ENCODE measurements around the gene RFX1.

Gene RFX1

GRCh38 chr19:14002571-14003250 is 3.4 kb downstream of the RFX1 start:
- no peak for TF ChIP-seq CTCF (IDR thresholded peaks at IDR 0.05)
- Histone ChIP-seq H3K9me3 (no peaks in the 10 kb centered on the region), H3K4me1 (ENCODE audit: control insufficient read depth in 1 of 2, insufficient read depth in 1 of 2, low read depth in 1 of 2, low read length in 1 of 2) (peaks cover 12 to 18% of the 10 kb centered on the region in 2 experiments), H3K4me3 (ENCODE audit: low read depth in 1 of 2, low read length in 1 of 2) (no peak overlapping the region), H3K36me3 (peaks cover 3% of the 10 kb centered on the region), H3K27me3 (no peaks in the 10 kb centered on the region), H3K27ac (peak overlapping the region; percentile 33)

DNA sequence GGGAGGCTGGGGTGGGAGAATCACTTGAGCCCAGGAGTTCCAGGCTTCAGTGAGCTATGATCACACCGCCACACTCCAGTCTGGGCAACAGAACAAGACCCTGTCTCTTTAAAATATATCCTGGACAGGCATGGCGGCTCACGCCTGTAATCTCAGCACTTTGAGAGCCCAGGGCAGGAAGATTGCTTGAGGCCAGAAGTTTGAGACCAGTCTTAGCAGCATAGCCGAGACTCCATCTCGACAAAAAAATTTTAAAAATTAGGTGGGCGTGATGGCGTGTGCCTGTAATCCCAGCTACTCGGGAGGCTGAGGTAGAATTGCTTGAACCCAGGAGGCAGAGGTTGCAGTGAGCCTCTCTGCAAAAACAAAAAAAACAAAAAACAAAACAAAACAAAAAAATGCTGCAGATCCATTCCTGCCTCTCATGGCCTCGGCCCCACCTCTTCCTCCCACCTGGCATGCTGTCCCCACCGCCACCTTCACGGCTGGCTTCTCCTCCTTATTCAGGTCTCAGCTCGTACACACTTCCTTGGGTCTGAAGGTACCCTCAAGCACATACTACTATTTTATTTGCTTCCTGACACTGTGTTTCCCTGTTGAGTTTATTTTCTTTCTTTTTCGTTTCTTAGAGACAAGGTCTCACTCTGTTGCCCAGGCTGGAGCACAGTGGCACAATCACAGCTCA is 5.3 kb downstream of the RFX1 start:
- H3K36me3 ChIP-seq, result peaks cover 12% of the 10 kb centered on the region
- H3K27me3 ChIP-seq, result no peaks in the 10 kb centered on the region
- H3K4me3 ChIP-seq (ENCODE audit: low read depth in 1 of 2, low read length in 1 of 2), result no peak overlapping the region
- peaks cover 8 to 13% of the 10 kb centered on the region in 2 experiments for H3K4me1 ChIP-seq (ENCODE audit: control insufficient read depth in 1 of 2, insufficient read depth in 1 of 2, low read depth in 1 of 2, low read length in 1 of 2)
- no peak for TF ChIP-seq CTCF (IDR thresholded peaks at IDR 0.05)
- no peaks in the 10 kb centered on the region for H3K9me3 ChIP-seq
- H3K27ac ChIP-seq, result no peak overlapping the region

- Histone ChIP-seq H3K9me3 (no peaks in the 10 kb centered on the region), H3K36me3 (peaks cover 16% of the 10 kb centered on the region), H3K4me1 (ENCODE audit: control insufficient read depth in 1 of 2, insufficient read depth in 1 of 2, low read depth in 1 of 2, low read length in 1 of 2) (no peaks in the 10 kb centered on the region), H3K27ac (no peak overlapping the region), H3K27me3 (no peaks in the 10 kb centered on the region), H3K4me3 (ENCODE audit: low read depth in 1 of 2, low read length in 1 of 2) (no peak overlapping the region)
- no peak for TF ChIP-seq CTCF (IDR thresholded peaks at IDR 0.05)
Observed at GRCh38 chr19:13999085-13999484, 7.0 kb downstream of the RFX1 start.

DNA sequence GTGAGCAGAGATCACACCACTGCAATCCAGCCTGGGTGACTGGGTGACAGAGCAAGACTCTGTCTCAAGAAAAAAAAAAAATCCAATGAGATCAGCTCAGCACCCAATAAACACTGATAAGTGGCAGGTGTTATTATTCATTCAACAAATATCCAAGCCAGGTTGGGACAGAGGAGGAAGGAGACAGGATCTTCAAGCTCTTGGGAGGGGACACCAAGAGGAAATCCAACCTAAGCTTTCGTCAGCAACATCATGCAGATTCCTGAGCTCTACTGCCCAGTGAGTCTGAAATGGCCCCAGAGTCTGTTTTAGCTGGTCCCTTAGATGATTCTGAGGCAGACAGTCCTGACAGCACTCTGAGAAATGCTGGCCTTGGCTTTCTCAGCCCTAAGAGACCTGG is 7.7 kb downstream of the RFX1 start:
- no peaks in the 10 kb centered on the region for H3K9me3 ChIP-seq
- H3K27ac ChIP-seq, result no peak overlapping the region
- TF ChIP-seq CTCF (IDR thresholded peaks at IDR 0.05), result no peak
- H3K4me1 ChIP-seq (ENCODE audit: control insufficient read depth in 1 of 2, insufficient read depth in 1 of 2, low read depth in 1 of 2, low read length in 1 of 2), result no peaks in the 10 kb centered on the region
- H3K27me3 ChIP-seq, result no peaks in the 10 kb centered on the region
- H3K4me3 ChIP-seq (ENCODE audit: low read depth in 1 of 2, low read length in 1 of 2), result no peak overlapping the region
- H3K36me3 ChIP-seq, result peaks cover 18% of the 10 kb centered on the region

- Histone ChIP-seq H3K27ac (no peak overlapping the region), H3K4me3 (ENCODE audit: low read depth in 1 of 2, low read length in 1 of 2) (no peak overlapping the region), H3K4me1 (ENCODE audit: control insufficient read depth in 1 of 2, insufficient read depth in 1 of 2, low read depth in 1 of 2, low read length in 1 of 2) (no peaks in the 10 kb centered on the region), H3K9me3 (no peaks in the 10 kb centered on the region), H3K36me3 (peaks cover 26% of the 10 kb centered on the region), H3K27me3 (no peaks in the 10 kb centered on the region)
- no peak for TF ChIP-seq CTCF (IDR thresholded peaks at IDR 0.05)
Observed at GRCh38 chr19:13997631-13997962, 8.5 kb downstream of the RFX1 start.
